GM23338 (cell line): ENCODE measurements around the gene GMEB2. TPM values are rescaled to one million over a fixed set of nuclear protein-coding genes. Genes with fewer than 3 reads are reported as not detected.

ENCODE experiments used
- ATAC-seq: fragments of 200-7000 bp; cut with Tn5 transposase; 3 replicates; pipeline ENCODE4 v1.9.1; 2020
- DNase-seq: peaks from one replicate; pipeline ENCODE4 v3.0.0-alpha.2; 2015; ENCODE audit warnings: low spot score
- H2AFZ ChIP-seq: fragments of 200-600 bp; sonication (generic); 2 replicates; pipeline ENCODE4 v1.8.0; 2016; ENCODE audit warnings: antibody characterized with exemption, mild to moderate bottlenecking, moderate library complexity
- H3F3A ChIP-seq: fragments of 200-600 bp; sonication (generic); replicated peaks from 2 replicates; pipeline ENCODE4 v1.8.0; 2017; ENCODE audit warnings: antibody characterized with exemption, mixed run types, low read depth
- H3K27ac ChIP-seq: fragments of 200-600 bp; sonication (generic); 2 replicates; pipeline ENCODE4 v1.6.1; 2016; ENCODE audit warnings: low read depth
- H3K27me3 ChIP-seq: fragments of 200-600 bp; sonication (generic); 2 replicates; pipeline ENCODE4 v1.8.0; 2016; ENCODE audit warnings: mild to moderate bottlenecking, mixed run types, moderate library complexity; ENCODE audit not compliant: insufficient read depth
- H3K36me3 ChIP-seq: fragments of 200-600 bp; sonication (generic); 2 replicates; pipeline ENCODE4 v1.8.0; 2016; ENCODE audit warnings: mild to moderate bottlenecking; ENCODE audit not compliant: insufficient read depth
- H3K4me1 ChIP-seq: fragments of 200-600 bp; sonication (generic); 2 replicates; pipeline ENCODE4 v1.8.0; 2016; ENCODE audit warnings: mild to moderate bottlenecking, moderate library complexity; ENCODE audit not compliant: insufficient read depth
- H3K4me2 ChIP-seq: fragments of 200-600 bp; sonication (generic); 2 replicates; pipeline ENCODE4 v1.7.1; 2017; ENCODE audit warnings: mixed run types
- H3K4me3 ChIP-seq: fragments of 200-600 bp; sonication (generic); 2 replicates; pipeline ENCODE4 v1.6.1; 2016; ENCODE audit warnings: mixed run types
- H3K79me2 ChIP-seq: fragments of 200-600 bp; sonication (generic); replicated peaks from 2 replicates; pipeline ENCODE4 v1.8.0; 2017; ENCODE audit warnings: mild to moderate bottlenecking; ENCODE audit not compliant: insufficient read depth
- H3K9me2 ChIP-seq: fragments of 200-600 bp; sonication (generic); 2 replicates; pipeline ENCODE4 v1.8.0; 2017; ENCODE audit not compliant: insufficient read depth
- H4K20me1 ChIP-seq: fragments of 200-600 bp; sonication (generic); replicated peaks from 2 replicates; pipeline ENCODE4 v1.8.0; 2017; ENCODE audit warnings: mild to moderate bottlenecking; ENCODE audit not compliant: insufficient read depth
- H3K27ac Mint-ChIP-seq: 2 replicates; pipeline ENCODE4 v1.8.0; 2020; ENCODE audit warnings: inconsistent platforms, mild to moderate bottlenecking, moderate library complexity, mixed read lengths
- H3K27me3 Mint-ChIP-seq: 3 replicates; pipeline ENCODE4 v1.8.0; 2022; ENCODE audit warnings: low read depth, mild to moderate bottlenecking, moderate library complexity, mixed read lengths, inconsistent platforms; ENCODE audit not compliant: insufficient read depth, poor library complexity
- H3K36me3 Mint-ChIP-seq: 3 replicates; pipeline ENCODE4 v1.8.0; 2021; ENCODE audit warnings: low read depth, mild to moderate bottlenecking, inconsistent platforms, moderate library complexity, mixed read lengths
- H3K4me1 Mint-ChIP-seq: 3 replicates; pipeline ENCODE4 v1.8.0; 2020; ENCODE audit warnings: mild to moderate bottlenecking, inconsistent platforms, mixed read lengths
- H3K4me3 Mint-ChIP-seq: 3 replicates; pipeline ENCODE4 v1.8.0; 2021; ENCODE audit warnings: moderate library complexity, mild to moderate bottlenecking, inconsistent platforms, mixed read lengths
- H3K9me3 Mint-ChIP-seq: 3 replicates; pipeline ENCODE4 v1.8.0; 2020; ENCODE audit warnings: moderate library complexity, mild to moderate bottlenecking, inconsistent platforms, mixed read lengths
- EZH2phosphoT487 ChIP-seq: fragments of 200-600 bp; sonication (generic); IDR thresholded peaks from one replicate; pipeline ENCODE4 v1.8.1; 2018; ENCODE audit warnings: antibody characterized with exemption; ENCODE audit not compliant: unreplicated experiment
- JUNB ChIP-seq: IDR thresholded peaks from one replicate; pipeline ENCODE4 v1.6.1; 2016; ENCODE audit warnings: antibody characterized with exemption; ENCODE audit not compliant: unreplicated experiment
- POLR2AphosphoS5 ChIP-seq: IDR thresholded peaks from 2 replicates; pipeline ENCODE4 v1.6.1; 2016; ENCODE audit warnings: antibody characterized with exemption, low read depth
- STAT1 ChIP-seq: IDR thresholded peaks from one replicate; pipeline ENCODE4 v1.6.1; 2016; ENCODE audit warnings: antibody characterized with exemption; ENCODE audit not compliant: unreplicated experiment
- ZNF114 ChIP-seq: fragments of 250-450 bp; sonication (Bioruptor Pico); IDR thresholded peaks from 2 replicates; pipeline ENCODE4 v1.5.0; 2020; ENCODE audit warnings: mild to moderate bottlenecking, moderate library complexity
- ZNF331 ChIP-seq: fragments of 250-450 bp; sonication (Bioruptor Pico); IDR thresholded peaks from 2 replicates; pipeline ENCODE4 v1.5.0; 2020; ENCODE audit warnings: low read depth, mild to moderate bottlenecking, moderate library complexity
- polyA plus RNA-seq: library from polyadenylated mRNA; unstranded; fragments of >200 nt; fragmentation: Nextera tagmentation; extraction: Ambion mirVana; gene quantifications from 2 replicates; pipeline ENCODE4 v1.2.1, GENCODE V29; 2016
- total RNA-seq: library from RNA; depleted of rRNA; stranded (reverse); fragments of >200 nt; shearing (Covaris generic); gene quantifications from 2 replicates; pipeline ENCODE4 v1.2.3, GENCODE V29; 2014
- TF ChIP-seq, protein P1 (sequence below): IDR thresholded peaks from one replicate; pipeline ENCODE4 v1.6.1; 2018; ENCODE audit warnings: antibody characterized with exemption; ENCODE audit not compliant: unreplicated experiment
- TF ChIP-seq, protein P2 (sequence below): fragments of 250-450 bp; sonication (Bioruptor Pico); IDR thresholded peaks from 2 replicates; pipeline ENCODE4 v1.5.0; 2020; ENCODE audit warnings: mild to moderate bottlenecking, moderate library complexity
- TF ChIP-seq, protein P3 (sequence below), 2 experiments: fragments of 200-600 bp in 1 of 2; sonication (generic) in 1 of 2; conservative IDR thresholded peaks; 2 replicates each; pipeline versions ENCODE4 v1.5.1 to v1.6.1; 2016 to 2017; ENCODE audit warnings: antibody characterized with exemption in 2 of 2, low read depth in 2 of 2, mild to moderate bottlenecking in 2 of 2, moderate library complexity in 1 of 2

GMEB2 gene
- total and polyA plus RNA-seq, 2 experiments from 2014 or later = 4.4 to 20.6 TPM

DNA sequence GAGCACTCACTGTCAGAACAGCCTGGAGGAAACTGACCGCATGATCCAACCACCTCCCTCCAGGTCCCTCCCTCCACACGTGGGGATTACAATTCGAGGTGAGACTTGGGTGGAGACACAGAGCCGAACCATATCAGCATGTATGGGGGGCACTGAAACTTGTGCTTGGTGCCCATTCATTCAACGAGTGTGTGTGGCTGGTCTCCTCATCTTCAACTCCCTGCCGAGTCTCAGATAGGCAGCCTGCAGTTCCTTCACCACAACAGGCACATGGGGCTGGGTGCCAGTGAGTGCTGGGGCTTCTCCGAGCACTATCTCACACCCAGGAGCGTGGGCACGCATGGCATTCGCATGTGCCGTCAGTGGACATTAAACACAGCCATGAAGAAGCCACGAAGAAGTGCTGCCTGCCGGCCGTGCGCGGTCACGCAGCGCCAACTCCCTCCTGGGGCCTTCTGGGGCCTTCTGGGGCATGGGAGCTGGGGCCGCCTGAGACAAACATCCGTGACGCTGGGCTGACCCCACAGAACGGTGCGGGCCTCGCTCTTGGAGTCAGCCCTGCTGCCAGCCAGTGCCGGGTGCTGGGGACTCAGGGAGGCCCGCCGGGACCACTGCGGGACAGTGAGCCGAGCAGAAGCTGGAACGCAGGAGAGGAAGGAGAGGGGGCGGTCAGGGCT, 30.5 kb upstream of the GMEB2 start:
- H3K9me3 Mint-ChIP-seq = no peaks in the 10 kb centered on the region
- Histone ChIP-seq H3K4me1 (peaks cover 16% of the 10 kb centered on the region), H3K4me3 (peak overlapping the region; percentile 99), H3K79me2 (peaks cover 8% of the 10 kb centered on the region), H3F3A (peaks cover 4% of the 10 kb centered on the region; the same call in 1 of the 2 replicates), H4K20me1 (no peaks in the 10 kb centered on the region; the same call in 1 of the 2 replicates), H3K4me2 (peak overlapping the region; percentile 95), H3K9me2 (no peaks in the 10 kb centered on the region), H3K36me3 (no peaks in the 10 kb centered on the region), H3K27me3 (no peaks in the 10 kb centered on the region), H2AFZ (peak overlapping the region; percentile 99), H3K27ac (peak overlapping the region; percentile 80)
- DNase-seq = peak; percentile 56
- peak overlapping the region; percentile 98 for H3K27ac Mint-ChIP-seq
- peak overlapping the region; percentile 99 for H3K4me3 Mint-ChIP-seq
- H3K36me3 Mint-ChIP-seq = peaks cover 20% of the 10 kb centered on the region
- no peak for TF ChIP-seq EZH2phosphoT487
- TF ChIP-seq STAT1 = no peak
- no peak for TF ChIP-seq ZNF114 (CRISPR knock-in tag)
- TF ChIP-seq JUNB = no peak
- TF ChIP-seq, protein P1, sequence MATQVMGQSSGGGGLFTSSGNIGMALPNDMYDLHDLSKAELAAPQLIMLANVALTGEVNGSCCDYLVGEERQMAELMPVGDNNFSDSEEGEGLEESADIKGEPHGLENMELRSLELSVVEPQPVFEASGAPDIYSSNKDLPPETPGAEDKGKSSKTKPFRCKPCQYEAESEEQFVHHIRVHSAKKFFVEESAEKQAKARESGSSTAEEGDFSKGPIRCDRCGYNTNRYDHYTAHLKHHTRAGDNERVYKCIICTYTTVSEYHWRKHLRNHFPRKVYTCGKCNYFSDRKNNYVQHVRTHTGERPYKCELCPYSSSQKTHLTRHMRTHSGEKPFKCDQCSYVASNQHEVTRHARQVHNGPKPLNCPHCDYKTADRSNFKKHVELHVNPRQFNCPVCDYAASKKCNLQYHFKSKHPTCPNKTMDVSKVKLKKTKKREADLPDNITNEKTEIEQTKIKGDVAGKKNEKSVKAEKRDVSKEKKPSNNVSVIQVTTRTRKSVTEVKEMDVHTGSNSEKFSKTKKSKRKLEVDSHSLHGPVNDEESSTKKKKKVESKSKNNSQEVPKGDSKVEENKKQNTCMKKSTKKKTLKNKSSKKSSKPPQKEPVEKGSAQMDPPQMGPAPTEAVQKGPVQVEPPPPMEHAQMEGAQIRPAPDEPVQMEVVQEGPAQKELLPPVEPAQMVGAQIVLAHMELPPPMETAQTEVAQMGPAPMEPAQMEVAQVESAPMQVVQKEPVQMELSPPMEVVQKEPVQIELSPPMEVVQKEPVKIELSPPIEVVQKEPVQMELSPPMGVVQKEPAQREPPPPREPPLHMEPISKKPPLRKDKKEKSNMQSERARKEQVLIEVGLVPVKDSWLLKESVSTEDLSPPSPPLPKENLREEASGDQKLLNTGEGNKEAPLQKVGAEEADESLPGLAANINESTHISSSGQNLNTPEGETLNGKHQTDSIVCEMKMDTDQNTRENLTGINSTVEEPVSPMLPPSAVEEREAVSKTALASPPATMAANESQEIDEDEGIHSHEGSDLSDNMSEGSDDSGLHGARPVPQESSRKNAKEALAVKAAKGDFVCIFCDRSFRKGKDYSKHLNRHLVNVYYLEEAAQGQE = no peak
- no peak for TF ChIP-seq POLR2AphosphoS5
- no peak for TF ChIP-seq ZNF331 (CRISPR knock-in tag)
- TF ChIP-seq, protein P2, sequence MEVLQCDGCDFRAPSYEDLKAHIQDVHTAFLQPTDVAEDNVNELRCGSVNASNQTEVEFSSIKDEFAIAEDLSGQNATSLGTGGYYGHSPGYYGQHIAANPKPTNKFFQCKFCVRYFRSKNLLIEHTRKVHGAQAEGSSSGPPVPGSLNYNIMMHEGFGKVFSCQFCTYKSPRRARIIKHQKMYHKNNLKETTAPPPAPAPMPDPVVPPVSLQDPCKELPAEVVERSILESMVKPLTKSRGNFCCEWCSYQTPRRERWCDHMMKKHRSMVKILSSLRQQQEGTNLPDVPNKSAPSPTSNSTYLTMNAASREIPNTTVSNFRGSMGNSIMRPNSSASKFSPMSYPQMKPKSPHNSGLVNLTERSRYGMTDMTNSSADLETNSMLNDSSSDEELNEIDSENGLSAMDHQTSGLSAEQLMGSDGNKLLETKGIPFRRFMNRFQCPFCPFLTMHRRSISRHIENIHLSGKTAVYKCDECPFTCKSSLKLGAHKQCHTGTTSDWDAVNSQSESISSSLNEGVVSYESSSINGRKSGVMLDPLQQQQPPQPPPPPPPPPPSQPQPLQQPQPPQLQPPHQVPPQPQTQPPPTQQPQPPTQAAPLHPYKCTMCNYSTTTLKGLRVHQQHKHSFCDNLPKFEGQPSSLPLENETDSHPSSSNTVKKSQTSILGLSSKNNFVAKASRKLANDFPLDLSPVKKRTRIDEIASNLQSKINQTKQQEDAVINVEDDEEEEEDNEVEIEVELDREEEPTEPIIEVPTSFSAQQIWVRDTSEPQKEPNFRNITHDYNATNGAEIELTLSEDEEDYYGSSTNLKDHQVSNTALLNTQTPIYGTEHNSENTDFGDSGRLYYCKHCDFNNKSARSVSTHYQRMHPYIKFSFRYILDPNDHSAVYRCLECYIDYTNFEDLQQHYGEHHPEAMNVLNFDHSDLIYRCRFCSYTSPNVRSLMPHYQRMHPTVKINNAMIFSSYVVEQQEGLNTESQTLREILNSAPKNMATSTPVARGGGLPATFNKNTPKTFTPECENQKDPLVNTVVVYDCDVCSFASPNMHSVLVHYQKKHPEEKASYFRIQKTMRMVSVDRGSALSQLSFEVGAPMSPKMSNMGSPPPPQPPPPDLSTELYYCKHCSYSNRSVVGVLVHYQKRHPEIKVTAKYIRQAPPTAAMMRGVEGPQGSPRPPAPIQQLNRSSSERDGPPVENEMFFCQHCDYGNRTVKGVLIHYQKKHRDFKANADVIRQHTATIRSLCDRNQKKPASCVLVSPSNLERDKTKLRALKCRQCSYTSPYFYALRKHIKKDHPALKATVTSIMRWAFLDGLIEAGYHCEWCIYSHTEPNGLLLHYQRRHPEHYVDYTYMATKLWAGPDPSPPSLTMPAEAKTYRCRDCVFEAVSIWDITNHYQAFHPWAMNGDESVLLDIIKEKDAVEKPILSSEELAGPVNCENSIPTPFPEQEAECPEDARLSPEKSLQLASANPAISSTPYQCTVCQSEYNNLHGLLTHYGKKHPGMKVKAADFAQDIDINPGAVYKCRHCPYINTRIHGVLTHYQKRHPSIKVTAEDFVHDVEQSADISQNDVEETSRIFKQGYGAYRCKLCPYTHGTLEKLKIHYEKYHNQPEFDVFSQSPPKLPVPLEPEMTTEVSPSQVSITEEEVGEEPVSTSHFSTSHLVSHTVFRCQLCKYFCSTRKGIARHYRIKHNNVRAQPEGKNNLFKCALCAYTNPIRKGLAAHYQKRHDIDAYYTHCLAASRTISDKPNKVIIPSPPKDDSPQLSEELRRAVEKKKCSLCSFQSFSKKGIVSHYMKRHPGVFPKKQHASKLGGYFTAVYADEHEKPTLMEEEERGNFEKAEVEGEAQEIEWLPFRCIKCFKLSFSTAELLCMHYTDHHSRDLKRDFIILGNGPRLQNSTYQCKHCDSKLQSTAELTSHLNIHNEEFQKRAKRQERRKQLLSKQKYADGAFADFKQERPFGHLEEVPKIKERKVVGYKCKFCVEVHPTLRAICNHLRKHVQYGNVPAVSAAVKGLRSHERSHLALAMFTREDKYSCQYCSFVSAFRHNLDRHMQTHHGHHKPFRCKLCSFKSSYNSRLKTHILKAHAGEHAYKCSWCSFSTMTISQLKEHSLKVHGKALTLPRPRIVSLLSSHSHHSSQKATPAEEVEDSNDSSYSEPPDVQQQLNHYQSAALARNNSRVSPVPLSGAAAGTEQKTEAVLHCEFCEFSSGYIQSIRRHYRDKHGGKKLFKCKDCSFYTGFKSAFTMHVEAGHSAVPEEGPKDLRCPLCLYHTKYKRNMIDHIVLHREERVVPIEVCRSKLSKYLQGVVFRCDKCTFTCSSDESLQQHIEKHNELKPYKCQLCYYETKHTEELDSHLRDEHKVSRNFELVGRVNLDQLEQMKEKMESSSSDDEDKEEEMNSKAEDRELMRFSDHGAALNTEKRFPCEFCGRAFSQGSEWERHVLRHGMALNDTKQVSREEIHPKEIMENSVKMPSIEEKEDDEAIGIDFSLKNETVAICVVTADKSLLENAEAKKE (CRISPR knock-in tag) = no peak
- TF ChIP-seq, protein P3, sequence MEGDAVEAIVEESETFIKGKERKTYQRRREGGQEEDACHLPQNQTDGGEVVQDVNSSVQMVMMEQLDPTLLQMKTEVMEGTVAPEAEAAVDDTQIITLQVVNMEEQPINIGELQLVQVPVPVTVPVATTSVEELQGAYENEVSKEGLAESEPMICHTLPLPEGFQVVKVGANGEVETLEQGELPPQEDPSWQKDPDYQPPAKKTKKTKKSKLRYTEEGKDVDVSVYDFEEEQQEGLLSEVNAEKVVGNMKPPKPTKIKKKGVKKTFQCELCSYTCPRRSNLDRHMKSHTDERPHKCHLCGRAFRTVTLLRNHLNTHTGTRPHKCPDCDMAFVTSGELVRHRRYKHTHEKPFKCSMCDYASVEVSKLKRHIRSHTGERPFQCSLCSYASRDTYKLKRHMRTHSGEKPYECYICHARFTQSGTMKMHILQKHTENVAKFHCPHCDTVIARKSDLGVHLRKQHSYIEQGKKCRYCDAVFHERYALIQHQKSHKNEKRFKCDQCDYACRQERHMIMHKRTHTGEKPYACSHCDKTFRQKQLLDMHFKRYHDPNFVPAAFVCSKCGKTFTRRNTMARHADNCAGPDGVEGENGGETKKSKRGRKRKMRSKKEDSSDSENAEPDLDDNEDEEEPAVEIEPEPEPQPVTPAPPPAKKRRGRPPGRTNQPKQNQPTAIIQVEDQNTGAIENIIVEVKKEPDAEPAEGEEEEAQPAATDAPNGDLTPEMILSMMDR (conservative IDR thresholded peaks at IDR 0.05; ENCODE audit: low read depth in 2 of 2) = no peak
- peak; percentile 2 for ATAC-seq
- peaks cover 10% of the 10 kb centered on the region for H3K27me3 Mint-ChIP-seq
- H3K4me1 Mint-ChIP-seq = peaks cover 32% of the 10 kb centered on the region
